GM23338 (cell line): ENCODE measurements around the gene RAVER1. TPM values are rescaled to one million over a fixed set of nuclear protein-coding genes. Genes with fewer than 3 reads are reported as not detected.

Source experiments
- ATAC-seq: fragments of 200-7000 bp; cut with Tn5 transposase; 3 replicates; pipeline ENCODE4 v1.9.1; 2020
- DNase-seq: peaks from one replicate; pipeline ENCODE4 v3.0.0-alpha.2; 2015; ENCODE audit warnings: low spot score
- H2AFZ ChIP-seq: fragments of 200-600 bp; sonication (generic); 2 replicates; pipeline ENCODE4 v1.8.0; 2016; ENCODE audit warnings: antibody characterized with exemption, mild to moderate bottlenecking, moderate library complexity
- H3F3A ChIP-seq: fragments of 200-600 bp; sonication (generic); replicated peaks from 2 replicates; pipeline ENCODE4 v1.8.0; 2017; ENCODE audit warnings: antibody characterized with exemption, mixed run types, low read depth
- H3K27ac ChIP-seq: fragments of 200-600 bp; sonication (generic); 2 replicates; pipeline ENCODE4 v1.6.1; 2016; ENCODE audit warnings: low read depth
- H3K27me3 ChIP-seq: fragments of 200-600 bp; sonication (generic); 2 replicates; pipeline ENCODE4 v1.8.0; 2016; ENCODE audit warnings: mild to moderate bottlenecking, mixed run types, moderate library complexity; ENCODE audit not compliant: insufficient read depth
- H3K36me3 ChIP-seq: fragments of 200-600 bp; sonication (generic); 2 replicates; pipeline ENCODE4 v1.8.0; 2016; ENCODE audit warnings: mild to moderate bottlenecking; ENCODE audit not compliant: insufficient read depth
- H3K4me1 ChIP-seq: fragments of 200-600 bp; sonication (generic); 2 replicates; pipeline ENCODE4 v1.8.0; 2016; ENCODE audit warnings: mild to moderate bottlenecking, moderate library complexity; ENCODE audit not compliant: insufficient read depth
- H3K4me2 ChIP-seq: fragments of 200-600 bp; sonication (generic); 2 replicates; pipeline ENCODE4 v1.7.1; 2017; ENCODE audit warnings: mixed run types
- H3K4me3 ChIP-seq: fragments of 200-600 bp; sonication (generic); 2 replicates; pipeline ENCODE4 v1.6.1; 2016; ENCODE audit warnings: mixed run types
- H3K79me2 ChIP-seq: fragments of 200-600 bp; sonication (generic); replicated peaks from 2 replicates; pipeline ENCODE4 v1.8.0; 2017; ENCODE audit warnings: mild to moderate bottlenecking; ENCODE audit not compliant: insufficient read depth
- H3K9me2 ChIP-seq: fragments of 200-600 bp; sonication (generic); 2 replicates; pipeline ENCODE4 v1.8.0; 2017; ENCODE audit not compliant: insufficient read depth
- H4K20me1 ChIP-seq: fragments of 200-600 bp; sonication (generic); replicated peaks from 2 replicates; pipeline ENCODE4 v1.8.0; 2017; ENCODE audit warnings: mild to moderate bottlenecking; ENCODE audit not compliant: insufficient read depth
- H3K27ac Mint-ChIP-seq: 2 replicates; pipeline ENCODE4 v1.8.0; 2020; ENCODE audit warnings: inconsistent platforms, mild to moderate bottlenecking, moderate library complexity, mixed read lengths
- H3K27me3 Mint-ChIP-seq: 3 replicates; pipeline ENCODE4 v1.8.0; 2022; ENCODE audit warnings: low read depth, mild to moderate bottlenecking, moderate library complexity, mixed read lengths, inconsistent platforms; ENCODE audit not compliant: insufficient read depth, poor library complexity
- H3K36me3 Mint-ChIP-seq: 3 replicates; pipeline ENCODE4 v1.8.0; 2021; ENCODE audit warnings: low read depth, mild to moderate bottlenecking, inconsistent platforms, moderate library complexity, mixed read lengths
- H3K4me1 Mint-ChIP-seq: 3 replicates; pipeline ENCODE4 v1.8.0; 2020; ENCODE audit warnings: mild to moderate bottlenecking, inconsistent platforms, mixed read lengths
- H3K4me3 Mint-ChIP-seq: 3 replicates; pipeline ENCODE4 v1.8.0; 2021; ENCODE audit warnings: moderate library complexity, mild to moderate bottlenecking, inconsistent platforms, mixed read lengths
- H3K9me3 Mint-ChIP-seq: 3 replicates; pipeline ENCODE4 v1.8.0; 2020; ENCODE audit warnings: moderate library complexity, mild to moderate bottlenecking, inconsistent platforms, mixed read lengths
- CREB1 ChIP-seq: fragments of 250-450 bp; sonication (Bioruptor Pico); IDR thresholded peaks from 2 replicates; pipeline ENCODE4 v1.5.0; 2020; ENCODE audit warnings: low read depth, mild to moderate bottlenecking, moderate library complexity
- EZH2 ChIP-seq: fragments of 200-600 bp; sonication (generic); IDR thresholded peaks from one replicate; pipeline ENCODE4 v1.8.0; 2017; ENCODE audit warnings: antibody characterized with exemption, mild to moderate bottlenecking, low read depth; ENCODE audit not compliant: unreplicated experiment
- EZH2phosphoT487 ChIP-seq: fragments of 200-600 bp; sonication (generic); IDR thresholded peaks from one replicate; pipeline ENCODE4 v1.8.1; 2018; ENCODE audit warnings: antibody characterized with exemption; ENCODE audit not compliant: unreplicated experiment
- JUNB ChIP-seq: IDR thresholded peaks from one replicate; pipeline ENCODE4 v1.6.1; 2016; ENCODE audit warnings: antibody characterized with exemption; ENCODE audit not compliant: unreplicated experiment
- NANOG ChIP-seq: IDR thresholded peaks from 2 replicates; pipeline ENCODE4 v1.6.1; 2016; ENCODE audit warnings: antibody characterized with exemption, borderline replicate concordance
- POLR2AphosphoS5 ChIP-seq: IDR thresholded peaks from 2 replicates; pipeline ENCODE4 v1.6.1; 2016; ENCODE audit warnings: antibody characterized with exemption, low read depth
- STAT1 ChIP-seq: IDR thresholded peaks from one replicate; pipeline ENCODE4 v1.6.1; 2016; ENCODE audit warnings: antibody characterized with exemption; ENCODE audit not compliant: unreplicated experiment
- ZNF331 ChIP-seq: fragments of 250-450 bp; sonication (Bioruptor Pico); IDR thresholded peaks from 2 replicates; pipeline ENCODE4 v1.5.0; 2020; ENCODE audit warnings: low read depth, mild to moderate bottlenecking, moderate library complexity
- polyA plus RNA-seq: library from polyadenylated mRNA; unstranded; fragments of >200 nt; fragmentation: Nextera tagmentation; extraction: Ambion mirVana; gene quantifications from 2 replicates; pipeline ENCODE4 v1.2.1, GENCODE V29; 2016
- total RNA-seq: library from RNA; depleted of rRNA; stranded (reverse); fragments of >200 nt; shearing (Covaris generic); gene quantifications from 2 replicates; pipeline ENCODE4 v1.2.3, GENCODE V29; 2014
- TF ChIP-seq, protein P1 (sequence below), 2 experiments: fragments of 200-600 bp in 1 of 2; sonication (generic) in 1 of 2; conservative IDR thresholded peaks; 2 replicates each; pipeline versions ENCODE4 v1.5.1 to v1.6.1; 2016 to 2017; ENCODE audit warnings: antibody characterized with exemption in 2 of 2, low read depth in 2 of 2, mild to moderate bottlenecking in 2 of 2, moderate library complexity in 1 of 2
- TF ChIP-seq, protein P2 (sequence below): IDR thresholded peaks from one replicate; pipeline ENCODE4 v1.6.1; 2018; ENCODE audit warnings: antibody characterized with exemption; ENCODE audit not compliant: unreplicated experiment

Gene RAVER1
- total and polyA plus RNA-seq, 2 experiments from 2014 or later: 25.5 to 88.3 TPM

DNA sequence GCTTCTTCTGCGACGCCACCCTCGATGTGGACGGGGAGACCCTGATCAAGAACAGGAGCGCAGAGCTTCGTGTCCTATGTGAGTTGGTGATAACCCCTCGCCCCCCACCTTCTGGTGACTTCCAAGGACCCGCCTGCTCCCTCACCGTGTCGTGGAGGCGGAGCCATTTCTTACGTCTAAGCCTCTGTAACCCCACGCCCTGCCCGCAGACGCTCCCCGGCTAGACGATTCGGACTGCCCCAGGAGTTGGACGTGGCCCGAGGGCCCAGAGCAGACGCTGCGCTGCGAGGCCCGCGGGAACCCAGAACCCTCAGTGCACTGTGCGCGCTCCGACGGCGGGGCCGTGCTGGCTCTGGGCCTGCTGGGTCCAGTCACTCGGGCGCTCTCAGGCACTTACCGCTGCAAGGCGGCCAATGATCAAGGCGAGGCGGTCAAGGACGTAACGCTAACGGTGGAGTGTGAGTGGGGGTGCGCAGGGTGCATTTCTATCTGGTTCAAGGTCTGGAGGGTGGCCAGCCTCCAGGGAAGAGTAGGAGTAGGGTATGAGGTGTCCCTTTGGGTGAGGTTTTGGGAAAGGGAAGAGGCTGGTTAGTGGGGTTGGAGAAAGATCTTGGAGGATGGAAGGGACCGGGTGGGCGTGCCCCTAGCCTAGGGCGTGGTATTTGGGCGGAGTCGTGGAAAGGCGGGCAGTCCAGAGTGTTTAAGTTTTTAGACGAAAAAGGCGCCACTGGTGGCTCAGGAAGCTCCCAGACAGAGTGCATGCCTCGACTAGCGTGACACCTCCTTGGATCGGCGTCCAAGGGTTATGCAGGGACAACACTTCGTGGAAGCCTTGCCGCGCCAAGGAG, 40.3 kb downstream of the RAVER1 start:
- no peaks in the 10 kb centered on the region for H3K9me2 ChIP-seq
- DNase-seq: peak; percentile 65
- no peak overlapping the region for H3K27ac Mint-ChIP-seq
- no peaks in the 10 kb centered on the region for H3K36me3 Mint-ChIP-seq
- H3K27me3 Mint-ChIP-seq: peaks cover 95% of the 10 kb centered on the region
- TF ChIP-seq, protein P1, sequence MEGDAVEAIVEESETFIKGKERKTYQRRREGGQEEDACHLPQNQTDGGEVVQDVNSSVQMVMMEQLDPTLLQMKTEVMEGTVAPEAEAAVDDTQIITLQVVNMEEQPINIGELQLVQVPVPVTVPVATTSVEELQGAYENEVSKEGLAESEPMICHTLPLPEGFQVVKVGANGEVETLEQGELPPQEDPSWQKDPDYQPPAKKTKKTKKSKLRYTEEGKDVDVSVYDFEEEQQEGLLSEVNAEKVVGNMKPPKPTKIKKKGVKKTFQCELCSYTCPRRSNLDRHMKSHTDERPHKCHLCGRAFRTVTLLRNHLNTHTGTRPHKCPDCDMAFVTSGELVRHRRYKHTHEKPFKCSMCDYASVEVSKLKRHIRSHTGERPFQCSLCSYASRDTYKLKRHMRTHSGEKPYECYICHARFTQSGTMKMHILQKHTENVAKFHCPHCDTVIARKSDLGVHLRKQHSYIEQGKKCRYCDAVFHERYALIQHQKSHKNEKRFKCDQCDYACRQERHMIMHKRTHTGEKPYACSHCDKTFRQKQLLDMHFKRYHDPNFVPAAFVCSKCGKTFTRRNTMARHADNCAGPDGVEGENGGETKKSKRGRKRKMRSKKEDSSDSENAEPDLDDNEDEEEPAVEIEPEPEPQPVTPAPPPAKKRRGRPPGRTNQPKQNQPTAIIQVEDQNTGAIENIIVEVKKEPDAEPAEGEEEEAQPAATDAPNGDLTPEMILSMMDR (conservative IDR thresholded peaks at IDR 0.05; ENCODE audit: low read depth in 2 of 2): no peak
- TF ChIP-seq EZH2: peak; percentile 55
- H3K4me1 ChIP-seq: peaks cover 17% of the 10 kb centered on the region
- peak overlapping the region; percentile 83 for H3K4me2 ChIP-seq
- no peaks in the 10 kb centered on the region; the same call in 1 of the 2 replicates for H4K20me1 ChIP-seq
- H3F3A ChIP-seq: peaks cover 27% of the 10 kb centered on the region; the same call in 1 of the 2 replicates
- peak overlapping the region; percentile 77 for H3K4me3 Mint-ChIP-seq
- peak overlapping the region; percentile 83 for H2AFZ ChIP-seq
- no peak overlapping the region for H3K27ac ChIP-seq
- no peaks in the 10 kb centered on the region for H3K79me2 ChIP-seq
- H3K4me1 Mint-ChIP-seq: peaks cover 32% of the 10 kb centered on the region
- 0 out of 3 replicates have a peak, but pooled peaks cover under 1% of the 10 kb centered on the region for H3K9me3 Mint-ChIP-seq
- peaks cover 100% of the 10 kb centered on the region for H3K27me3 ChIP-seq
- H3K36me3 ChIP-seq: no peaks in the 10 kb centered on the region
- peak overlapping the region; percentile 65 for H3K4me3 ChIP-seq
- ATAC-seq: peak; percentile 0

DNA sequence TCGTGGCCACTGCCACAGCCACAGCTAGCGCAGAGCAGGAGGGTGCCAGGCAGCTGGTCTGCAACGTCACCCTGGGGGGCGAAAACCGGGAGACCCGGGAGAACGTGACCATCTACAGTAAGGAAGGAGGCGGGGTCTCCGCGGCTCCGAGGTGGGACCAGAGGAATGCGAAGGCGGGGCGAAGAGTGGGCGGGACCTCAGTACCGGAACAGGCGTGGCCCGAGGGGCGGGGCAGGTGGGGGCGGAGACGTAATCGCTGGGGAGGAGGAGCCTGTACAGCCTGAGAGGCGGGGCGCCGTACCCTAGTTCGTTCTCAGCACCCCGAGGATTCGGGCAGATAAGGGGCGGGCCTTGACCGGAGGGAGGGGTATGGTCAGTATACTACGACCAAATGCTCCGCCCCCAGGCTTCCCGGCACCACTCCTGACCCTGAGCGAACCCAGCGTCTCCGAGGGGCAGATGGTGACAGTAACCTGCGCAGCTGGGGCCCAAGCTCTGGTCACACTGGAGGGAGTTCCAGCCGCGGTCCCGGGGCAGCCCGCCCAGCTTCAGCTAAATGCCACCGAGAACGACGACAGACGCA, 41.0 kb downstream of the RAVER1 start:
- Mint-ChIP-seq H3K4me3 (peak overlapping the region; percentile 77), H3K27me3 (peaks cover 96% of the 10 kb centered on the region), H3K36me3 (no peaks in the 10 kb centered on the region), H3K9me3 (peaks cover 3% of the 10 kb centered on the region; the same call in 1 of the 3 replicates), H3K27ac (no peak overlapping the region), H3K4me1 (peaks cover 35% of the 10 kb centered on the region)
- Histone ChIP-seq H3K4me2 (peak overlapping the region; percentile 94), H3K27ac (no peak overlapping the region), H3K36me3 (no peaks in the 10 kb centered on the region), H3K9me2 (no peaks in the 10 kb centered on the region), H4K20me1 (no peaks in the 10 kb centered on the region; the same call in 1 of the 2 replicates), H3K27me3 (peaks cover 100% of the 10 kb centered on the region), H2AFZ (peak overlapping the region; percentile 98), H3K4me1 (peaks cover 17% of the 10 kb centered on the region), H3K79me2 (no peaks in the 10 kb centered on the region), H3K4me3 (peak overlapping the region; percentile 71), H3F3A (peaks cover 27% of the 10 kb centered on the region; the same call in 1 of the 2 replicates)
- ATAC-seq: peak; percentile 38
- peak; percentile 98 for DNase-seq
- TF ChIP-seq CREB1: no peak
- TF ChIP-seq JUNB: no peak
- no peak for TF ChIP-seq NANOG
- no peak for TF ChIP-seq EZH2
- TF ChIP-seq STAT1: no peak
- no peak for TF ChIP-seq ZNF331
- TF ChIP-seq, protein P1 (conservative IDR thresholded peaks at IDR 0.05; ENCODE audit: low read depth in 2 of 2): no peak
- no peak for TF ChIP-seq EZH2phosphoT487
- TF ChIP-seq, protein P2, sequence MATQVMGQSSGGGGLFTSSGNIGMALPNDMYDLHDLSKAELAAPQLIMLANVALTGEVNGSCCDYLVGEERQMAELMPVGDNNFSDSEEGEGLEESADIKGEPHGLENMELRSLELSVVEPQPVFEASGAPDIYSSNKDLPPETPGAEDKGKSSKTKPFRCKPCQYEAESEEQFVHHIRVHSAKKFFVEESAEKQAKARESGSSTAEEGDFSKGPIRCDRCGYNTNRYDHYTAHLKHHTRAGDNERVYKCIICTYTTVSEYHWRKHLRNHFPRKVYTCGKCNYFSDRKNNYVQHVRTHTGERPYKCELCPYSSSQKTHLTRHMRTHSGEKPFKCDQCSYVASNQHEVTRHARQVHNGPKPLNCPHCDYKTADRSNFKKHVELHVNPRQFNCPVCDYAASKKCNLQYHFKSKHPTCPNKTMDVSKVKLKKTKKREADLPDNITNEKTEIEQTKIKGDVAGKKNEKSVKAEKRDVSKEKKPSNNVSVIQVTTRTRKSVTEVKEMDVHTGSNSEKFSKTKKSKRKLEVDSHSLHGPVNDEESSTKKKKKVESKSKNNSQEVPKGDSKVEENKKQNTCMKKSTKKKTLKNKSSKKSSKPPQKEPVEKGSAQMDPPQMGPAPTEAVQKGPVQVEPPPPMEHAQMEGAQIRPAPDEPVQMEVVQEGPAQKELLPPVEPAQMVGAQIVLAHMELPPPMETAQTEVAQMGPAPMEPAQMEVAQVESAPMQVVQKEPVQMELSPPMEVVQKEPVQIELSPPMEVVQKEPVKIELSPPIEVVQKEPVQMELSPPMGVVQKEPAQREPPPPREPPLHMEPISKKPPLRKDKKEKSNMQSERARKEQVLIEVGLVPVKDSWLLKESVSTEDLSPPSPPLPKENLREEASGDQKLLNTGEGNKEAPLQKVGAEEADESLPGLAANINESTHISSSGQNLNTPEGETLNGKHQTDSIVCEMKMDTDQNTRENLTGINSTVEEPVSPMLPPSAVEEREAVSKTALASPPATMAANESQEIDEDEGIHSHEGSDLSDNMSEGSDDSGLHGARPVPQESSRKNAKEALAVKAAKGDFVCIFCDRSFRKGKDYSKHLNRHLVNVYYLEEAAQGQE: no peak
- TF ChIP-seq POLR2AphosphoS5: no peak
